K562 (cell line): Measurements from ENCODE around the gene ATF5. TPM values are rescaled to one million over a fixed set of nuclear protein-coding genes. Genes with fewer than 3 reads are reported as not detected.

Experiments
- BRD9 ChIP-seq: fragments of 450-650 bp; IDR thresholded peaks from 2 replicates; pipeline ENCODE4 v1.6.1; 2018; ENCODE audit warnings: low read depth; ENCODE audit not compliant: partially characterized antibody
- CBFA2T2 ChIP-seq: fragments of 450-650 bp; conservative IDR thresholded peaks from 2 replicates; pipeline ENCODE4 v1.6.1; 2017; ENCODE audit warnings: mild to moderate bottlenecking
- CREM ChIP-seq: IDR thresholded peaks from 2 replicates; pipeline ENCODE4 v1.6.1; 2014; ENCODE audit warnings: antibody characterized with exemption, low read depth
- FIP1L1 ChIP-seq: fragments of 200-400 bp; formaldehyde crosslinking; IDR thresholded peaks from 2 replicates; pipeline ENCODE4 v1.6.1; 2018; ENCODE audit warnings: mild to moderate bottlenecking, low read depth, low read length; ENCODE audit not compliant: poor library complexity, severe bottlenecking
- FOSL1 ChIP-seq: fragments of 200-800 bp; sonication (Bioruptor generic); conservative IDR thresholded peaks from 2 replicates; pipeline ENCODE4 v1.6.1; 2016; ENCODE audit warnings: missing genetic modification characterization, missing compliant biosample characterization
- GABPB1 ChIP-seq: sonication (generic); formaldehyde crosslinking; IDR thresholded peaks from 2 replicates; pipeline ENCODE4 v1.8.0; 2022; ENCODE audit warnings: mild to moderate bottlenecking, missing genetic modification reagents
- HDAC2 ChIP-seq: fragments of 450-650 bp; IDR thresholded peaks from 2 replicates; pipeline ENCODE4 v1.6.1; 2016; ENCODE audit warnings: mild to moderate bottlenecking
- KAT2B ChIP-seq: IDR thresholded peaks from one replicate; pipeline ENCODE4 v1.6.1; 2012; ENCODE audit warnings: low read depth, mild to moderate bottlenecking, control low read depth, inconsistent platforms, low read length, moderate library complexity
- KDM1A ChIP-seq, 2 experiments: fragments of 450-650 bp; IDR thresholded peaks; 2 replicates each; pipeline ENCODE4 v1.6.1; 2016; ENCODE audit warnings: mild to moderate bottlenecking in 2 of 2
- MTA1 ChIP-seq: fragments of 450-650 bp; IDR thresholded peaks from 2 replicates; pipeline ENCODE4 v1.6.1; 2017; ENCODE audit warnings: borderline replicate concordance
- MYC ChIP-seq, 2 experiments: fragments of 250-450 bp in 1 of 2; sonication (Bioruptor Pico) in 1 of 2; IDR thresholded peaks; 2 replicates each; pipeline versions ENCODE4 v1.5.1 to v1.6.1; 2012 to 2021; ENCODE audit warnings: low read depth in 2 of 2, borderline replicate concordance in 1 of 2, improper control_type of control experiment in 1 of 2, low read length in 1 of 2, mild to moderate bottlenecking in 1 of 2, moderate library complexity in 1 of 2
- PCBP1 ChIP-seq: fragments of 200-400 bp; formaldehyde crosslinking; IDR thresholded peaks from 2 replicates; pipeline ENCODE4 v1.6.1; 2018; ENCODE audit warnings: mild to moderate bottlenecking, low read depth, low read length; ENCODE audit not compliant: poor library complexity, severe bottlenecking
- RREB1 ChIP-seq: fragments of 250-450 bp; sonication (Bioruptor Pico); IDR thresholded peaks from 2 replicates; pipeline ENCODE4 v1.4.0; 2020
- RUNX1 ChIP-seq: sonication (generic); IDR thresholded peaks from 2 replicates; pipeline ENCODE4 v1.6.1; 2016; ENCODE audit warnings: antibody characterized with exemption, low read depth
- SNIP1 ChIP-seq: fragments of 450-650 bp; IDR thresholded peaks from 2 replicates; pipeline ENCODE4 v1.7.1; 2017; ENCODE audit warnings: low read depth, mild to moderate bottlenecking
- SP2 ChIP-seq: IDR thresholded peaks from 2 replicates; pipeline ENCODE4 v1.6.1; 2011; ENCODE audit warnings: mild to moderate bottlenecking, low read depth, low read length, moderate library complexity; ENCODE audit not compliant: poor library complexity, severe bottlenecking; ENCODE audit errors: extremely low read depth
- STAT6 ChIP-seq: sonication (generic); formaldehyde crosslinking; IDR thresholded peaks from 2 replicates; pipeline ENCODE4 v1.8.1; 2023; ENCODE audit warnings: mild to moderate bottlenecking, missing genetic modification reagents
- TARDBP ChIP-seq: fragments of 450-650 bp; IDR thresholded peaks from 2 replicates; pipeline ENCODE4 v1.6.1; 2016
- WHSC1 ChIP-seq: IDR thresholded peaks from one replicate; pipeline ENCODE4 v1.6.1; 2012; ENCODE audit warnings: low read length, control low read depth, inconsistent platforms
- ZBED1 ChIP-seq: IDR thresholded peaks from 2 replicates; pipeline ENCODE4 v1.6.1; 2014
- ZNF263 ChIP-seq: sonication (generic); formaldehyde crosslinking; IDR thresholded peaks from 2 replicates; pipeline ENCODE4 v1.8.0; 2022; ENCODE audit warnings: mild to moderate bottlenecking, missing genetic modification reagents, borderline replicate concordance
- polyA plus RNA-seq, 8 experiments: library from polyadenylated mRNA; depleted of rRNA in 4 of 8; stranded (reverse) in 5 of 8; unstranded in 3 of 8; fragments of >200 nt; fragmentation: Nextera tagmentation in 2 of 8; fragmentation: Illumina TruSeq in 1 of 8; extraction: Ambion mirVana in 2 of 8; extraction: Trizol in 1 of 8; gene quantifications; 2 replicates each; pipeline versions ENCODE4 v1.2.1 to v1.2.3, GENCODE V29; 2011 to 2014; ENCODE audit warnings: inconsistent platforms in 1 of 8, missing spikeins in 1 of 8
- total RNA-seq, 7 experiments: library from RNA; depleted of rRNA in 6 of 7; stranded (reverse); fragments of >200 nt in 6 of 7; fragmentation: Illumina TruSeq in 2 of 7; extraction: Trizol in 2 of 7; gene quantifications; 2 replicates each; pipeline versions ENCODE4 v1.2.1 to v1.2.3, GENCODE V29; 2011 to 2021; ENCODE audit warnings: low replicate concordance in 1 of 7

ATF5 gene
- total and polyA plus RNA-seq, 9 of the 15 experiments (the other 6 are each of a cell fraction or from before 2014, with no cell fraction given), result 3.0 to 57.6 (median 11.1) TPM

- TF ChIP-seq FIP1L1, result no peak
- TF ChIP-seq GABPB1 (CRISPR knock-in tag), result no peak
- no peak for TF ChIP-seq PCBP1
- TF ChIP-seq SP2, result no peak
- no peak for TF ChIP-seq MTA1
- 0 out of 2 replicates have a peak, but pooled peaks have one; percentile 29 for TF ChIP-seq TARDBP
- no peak for TF ChIP-seq BRD9
- no peak for TF ChIP-seq SNIP1
- 0 out of 4 replicates have a peak, but pooled peaks of 1 of the 2 experiments have one; percentile 24 for TF ChIP-seq KDM1A (IDR thresholded peaks at IDR 0.05)
- TF ChIP-seq MYC (IDR thresholded peaks at IDR 0.05; ENCODE audit: low read depth, low read length), result no peak
- 0 out of 2 replicates have a peak, but pooled peaks have one; percentile 16 for TF ChIP-seq MYC (CRISPR knock-in tag; IDR thresholded peaks at IDR 0.05; ENCODE audit: borderline replicate concordance, low read depth)
- TF ChIP-seq RREB1 (CRISPR knock-in tag), result no peak
- TF ChIP-seq RUNX1, result no peak
- no peak for TF ChIP-seq ZNF263 (CRISPR knock-in tag)
- no peak for TF ChIP-seq KAT2B
- 0 out of 2 replicates have a peak, but pooled peaks have one; percentile 13 for TF ChIP-seq HDAC2
- no peak for TF ChIP-seq CBFA2T2
- TF ChIP-seq ZBED1, result no peak
- TF ChIP-seq STAT6 (CRISPR knock-in tag), result peak; percentile 16; the same call in 1 of the 2 replicates
- no peak for TF ChIP-seq WHSC1
- TF ChIP-seq FOSL1 (tag), result no peak
- peak; percentile 25; the same call in 1 of the 2 replicates for TF ChIP-seq CREM
These were observed 8.9 kb downstream of the ATF5 start (continued) for GRCh38 chr19:49937750-49938381.
